NCI-H2196 treated with DMSO at 0.1 percent for 48 hours (cell line): ENCODE measurements around the gene KYNU.
"Not testable (repeated sequence)": the region's sequence is repeated elsewhere in the genome, so short reads cannot be mapped to it uniquely, and the experiment has no call there.

Experiments
- DNase-seq: peaks from one replicate; lab custom pipeline; 2025; ENCODE audit not compliant: unreplicated experiment; lab: John Stamatoyannopoulos, UW

The KYNU gene

DNA sequence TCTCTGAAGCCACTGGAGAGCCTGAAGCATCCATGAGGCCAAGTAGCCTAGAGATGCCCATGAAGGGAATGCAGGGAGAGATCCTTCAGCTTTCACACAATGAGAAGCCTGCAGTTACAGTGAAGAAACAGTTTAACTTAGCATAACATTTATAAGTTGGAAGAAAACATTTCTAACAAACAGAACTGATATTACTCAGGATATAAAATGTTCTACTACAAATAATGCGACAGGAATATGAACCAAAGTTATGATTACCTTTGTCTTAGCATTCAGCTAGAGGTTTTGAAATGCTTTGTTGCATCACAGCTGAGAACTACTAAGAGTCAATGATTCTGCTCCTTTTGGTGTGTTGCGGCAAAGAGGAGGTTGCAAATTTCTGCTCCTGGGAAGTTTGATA lies 6.9 kb upstream of the KYNU start:
- DNase-seq: no peak

DNA sequence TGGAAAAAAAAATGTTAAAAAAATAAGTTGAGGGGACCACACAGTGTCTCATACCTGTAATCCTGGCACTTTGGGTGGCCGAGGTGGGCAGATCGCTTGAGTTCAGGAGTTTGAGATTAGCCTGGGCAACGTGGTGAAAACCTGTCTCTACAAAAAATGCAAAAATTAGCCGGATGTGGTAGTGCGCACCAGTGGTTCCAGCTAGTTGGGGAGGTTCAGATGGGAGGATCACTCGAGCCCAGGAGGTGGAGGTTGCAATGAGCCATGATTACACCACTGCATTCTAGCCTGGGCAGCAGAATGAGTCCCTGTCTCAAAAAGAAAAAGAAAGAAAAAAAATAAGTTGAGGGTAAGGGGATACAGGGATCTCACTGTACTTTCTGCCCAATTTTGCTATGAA lies 6.1 kb upstream of the KYNU start:
- DNase-seq: no peak

DNA sequence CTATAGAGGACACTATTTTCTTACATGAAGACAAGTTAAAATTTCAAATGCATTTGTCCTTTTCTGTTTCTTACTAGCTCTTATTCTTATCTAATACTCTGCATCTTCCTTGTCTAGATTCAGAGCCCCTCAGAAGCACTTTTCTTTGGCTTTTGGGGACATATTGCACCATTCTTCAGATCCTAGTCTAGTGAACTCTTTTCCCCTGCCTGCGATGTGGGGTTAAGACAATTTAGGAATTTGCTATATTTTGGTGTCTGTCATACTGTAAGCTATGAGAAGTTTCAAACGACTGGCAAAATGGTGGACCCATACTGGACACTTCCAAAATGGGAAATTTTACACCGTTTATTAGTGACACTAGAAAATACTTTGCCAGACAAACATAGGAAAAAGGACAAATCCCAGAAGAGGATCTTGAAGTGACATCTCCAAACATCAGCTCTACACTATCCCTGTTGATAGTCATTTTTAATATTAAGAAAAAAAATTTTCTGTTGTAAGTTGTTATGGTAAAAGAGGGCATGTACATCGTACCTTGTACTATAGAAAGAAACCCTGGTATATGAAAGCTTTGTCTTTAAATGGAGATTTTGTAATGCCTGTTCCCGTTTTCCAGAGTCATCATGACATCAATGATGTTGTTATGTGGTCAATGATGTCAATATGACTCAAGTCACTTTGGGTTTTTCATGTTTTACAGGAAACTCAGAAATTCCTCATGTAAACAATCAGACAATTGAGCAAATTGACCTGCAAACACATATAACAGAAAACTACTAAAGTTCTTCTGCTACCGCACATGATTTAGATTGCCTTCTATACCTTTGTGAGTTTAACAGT lies 4.4 kb upstream of the KYNU start:
- DNase-seq: no peak

GRCh38 chr2:142873831-142874287 lies 3.6 kb upstream of the KYNU start:
- no peak for DNase-seq

GRCh38 chr2:142874293-142874814 lies 3.1 kb upstream of the KYNU start:
- DNase-seq: no peak

DNA sequence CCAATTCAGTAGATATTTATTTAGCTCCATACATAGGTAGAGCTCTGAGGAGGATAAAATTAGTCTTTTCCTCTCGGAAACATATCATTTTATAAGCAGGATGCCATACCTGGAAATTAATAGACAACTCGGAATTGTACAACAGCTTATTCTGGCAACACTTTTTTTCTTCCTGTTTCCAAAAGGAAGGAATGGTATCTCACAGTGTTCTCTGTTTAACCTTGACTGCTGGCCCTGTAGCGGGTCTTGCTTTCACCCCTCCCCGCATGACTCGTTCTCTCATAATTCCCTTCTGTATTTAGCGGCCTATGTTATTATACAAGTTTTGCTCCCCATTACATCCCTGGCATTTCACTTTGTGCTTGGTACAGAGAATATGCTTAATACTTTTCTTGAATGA lies 2.5 kb upstream of the KYNU start:
- DNase-seq: no peak

- no peak for DNase-seq
These were observed 1.8 kb upstream of the KYNU start for GRCh38 chr2:142875652-142876051.

- DNase-seq: no peak
These were observed 1.0 kb upstream of the KYNU start for GRCh38 chr2:142876423-142876822.

- no peak for DNase-seq
These were observed 691 bp downstream of the KYNU start for GRCh38 chr2:142878031-142878678.

DNA sequence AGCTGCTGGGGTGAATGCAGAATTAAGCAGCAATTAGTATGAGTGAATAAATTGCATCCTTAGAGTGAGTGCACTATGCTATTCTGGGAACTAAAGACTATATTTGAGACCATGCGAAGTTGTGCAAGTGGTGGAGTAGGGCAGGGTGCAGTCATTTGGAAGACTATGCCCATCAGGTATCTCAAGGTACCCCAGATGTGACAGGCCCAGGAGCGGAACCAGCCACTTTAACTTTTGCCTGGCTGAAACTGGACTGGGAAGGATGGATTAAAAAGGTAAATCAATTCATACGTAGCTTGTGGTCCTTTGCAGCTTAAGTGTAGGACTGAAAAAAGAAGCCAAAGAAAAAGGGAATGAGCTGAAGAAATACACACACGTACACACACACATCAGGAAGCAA lies 1.7 kb downstream of the KYNU start:
- DNase-seq: no peak

- DNase-seq: no peak
These were observed 2.8 kb downstream of the KYNU start for GRCh38 chr2:142880279-142880678.

GRCh38 chr2:142881619-142882018 lies 4.2 kb downstream of the KYNU start:
- no peak for DNase-seq

- DNase-seq: not testable (repeated sequence)
These were observed 5.0 kb downstream of the KYNU start for GRCh38 chr2:142882500-142882899.

DNA sequence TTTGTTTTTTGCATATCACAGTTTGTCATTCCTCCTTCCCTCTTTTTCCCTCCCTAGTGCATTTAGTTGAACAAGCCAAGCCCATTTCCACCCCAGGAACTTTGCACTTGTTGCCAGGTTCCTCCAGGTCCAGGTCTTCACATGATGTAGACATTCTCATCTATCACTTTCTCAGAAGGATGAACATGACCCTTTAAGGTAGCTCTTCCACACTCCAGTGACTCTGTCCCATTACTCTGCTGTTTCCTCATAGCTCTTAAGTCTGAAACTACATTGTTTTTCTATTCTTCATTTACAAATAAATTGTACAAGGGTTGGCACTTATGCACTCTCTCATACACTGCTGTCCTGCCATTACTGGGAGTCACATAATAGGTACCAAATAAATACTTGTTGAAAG lies 6.1 kb downstream of the KYNU start:
- DNase-seq: no peak

GRCh38 chr2:142885543-142885942 lies 8.1 kb downstream of the KYNU start:
- no peak for DNase-seq

DNA sequence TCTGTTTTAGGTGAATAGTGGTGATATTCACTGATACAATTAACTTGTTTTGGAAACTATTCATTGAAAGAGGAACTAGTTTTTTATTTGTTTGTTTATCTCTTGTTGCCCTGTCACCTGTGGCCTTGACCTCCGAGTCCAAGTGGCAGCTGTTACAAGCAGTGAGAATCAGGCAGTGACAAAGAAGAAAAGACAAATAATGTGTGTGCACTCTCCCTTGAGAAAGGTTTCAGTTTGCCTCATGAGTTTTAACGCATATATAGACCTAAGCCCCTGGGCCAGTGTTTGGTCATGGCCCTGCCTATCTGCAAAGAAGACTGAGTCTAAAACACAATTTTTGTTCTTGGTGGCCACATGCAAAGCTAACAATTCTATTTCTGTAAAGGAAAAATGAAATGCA lies 15.3 kb downstream of the KYNU start:
- no peak for DNase-seq

DNA sequence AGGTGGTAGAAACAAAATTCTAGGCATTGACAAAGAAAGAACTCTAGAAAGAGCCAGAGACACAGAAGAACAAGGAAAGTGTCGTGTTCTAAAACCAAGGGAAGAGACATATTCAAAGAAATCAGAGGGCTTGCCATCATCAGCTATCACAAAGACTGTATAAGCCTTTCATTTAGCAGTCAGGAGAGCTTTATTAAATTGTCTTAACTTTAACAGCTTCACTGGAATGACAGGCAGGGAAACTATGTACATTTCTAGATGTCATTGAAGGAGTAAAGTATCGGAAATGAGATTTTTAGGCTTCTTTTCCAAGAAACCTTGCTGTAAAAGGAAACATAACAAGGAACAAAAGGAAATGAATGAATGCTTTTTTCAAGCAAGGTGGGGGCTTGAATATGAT lies 15.8 kb downstream of the KYNU start:
- no peak for DNase-seq

GRCh38 chr2:142897807-142898206 lies 20.3 kb downstream of the KYNU start:
- DNase-seq: no peak

DNA sequence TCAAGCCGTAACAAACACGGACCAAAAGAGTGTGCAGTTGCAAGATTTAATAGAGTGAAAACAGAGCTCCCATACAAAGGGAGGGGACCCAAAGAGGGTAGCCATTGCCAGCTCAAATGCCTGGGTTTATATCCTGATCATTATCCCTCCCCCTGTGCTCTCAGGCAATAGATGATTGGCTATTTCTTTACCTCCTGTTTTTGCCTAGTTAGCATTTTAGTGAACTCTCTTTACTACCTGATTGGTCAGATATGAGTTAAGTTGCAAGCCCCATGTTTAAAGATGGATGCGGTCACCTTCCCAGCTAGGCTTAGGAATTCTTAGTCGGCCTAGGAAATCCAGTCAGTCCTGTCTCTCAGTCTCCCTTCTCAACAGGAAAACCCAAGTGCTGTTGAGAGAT lies 22.9 kb downstream of the KYNU start:
- not testable (repeated sequence) for DNase-seq

- no peak for DNase-seq
These were observed 24.3 kb downstream of the KYNU start for GRCh38 chr2:142901780-142902179.

DNA sequence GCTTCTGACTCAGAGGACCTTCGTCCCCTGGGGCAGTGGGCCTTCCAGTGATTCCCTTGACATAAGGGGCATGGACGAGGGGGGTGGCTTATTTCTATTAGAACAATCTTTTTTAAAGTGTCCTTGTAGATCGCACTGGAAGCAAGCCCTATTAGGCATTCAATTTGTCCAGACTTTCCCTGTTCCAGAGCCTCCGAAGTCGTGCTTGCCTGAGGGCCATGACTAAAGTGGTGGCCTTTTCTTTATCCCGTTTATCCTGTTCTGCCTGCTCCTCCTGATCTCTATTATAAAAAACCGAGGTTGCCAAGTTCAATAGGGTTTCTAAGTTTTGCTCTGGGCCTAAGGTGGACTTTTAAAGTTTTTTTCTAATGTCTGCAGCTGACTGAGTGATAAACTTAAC lies 26.3 kb downstream of the KYNU start:
- DNase-seq: not testable (repeated sequence)

DNA sequence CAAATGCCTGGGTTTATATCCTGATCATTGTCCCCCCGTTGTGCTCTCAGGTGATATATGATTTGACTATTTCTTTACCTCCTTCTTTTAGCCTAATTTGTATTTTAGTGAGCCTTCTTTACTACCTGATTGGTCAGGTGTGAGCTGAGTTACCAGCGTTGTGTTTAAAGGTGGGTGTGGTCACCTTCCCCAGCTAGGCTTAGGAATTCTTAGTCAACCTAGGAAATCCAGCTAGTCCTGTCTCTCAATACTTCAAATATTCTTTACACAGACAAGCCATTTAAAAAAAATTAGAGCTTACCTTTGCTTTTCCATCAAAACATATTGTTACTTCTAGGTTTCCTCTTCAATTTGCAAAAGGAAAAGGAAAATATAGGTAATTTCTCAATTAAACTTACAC lies 30.2 kb downstream of the KYNU start:
- no peak for DNase-seq
